C4-2B (cell line): ENCODE data around the gene TMEM18.

Source experiments
- CTCF ChIP-seq: fragments of 450-650 bp; conservative IDR thresholded peaks from 2 replicates; pipeline ENCODE4 v1.5.1; 2017; ENCODE audit warnings: mild to moderate bottlenecking
- ZFX ChIP-seq: fragments of 450-650 bp; IDR thresholded peaks from 2 replicates; pipeline ENCODE4 v1.6.1; 2017

DNA sequence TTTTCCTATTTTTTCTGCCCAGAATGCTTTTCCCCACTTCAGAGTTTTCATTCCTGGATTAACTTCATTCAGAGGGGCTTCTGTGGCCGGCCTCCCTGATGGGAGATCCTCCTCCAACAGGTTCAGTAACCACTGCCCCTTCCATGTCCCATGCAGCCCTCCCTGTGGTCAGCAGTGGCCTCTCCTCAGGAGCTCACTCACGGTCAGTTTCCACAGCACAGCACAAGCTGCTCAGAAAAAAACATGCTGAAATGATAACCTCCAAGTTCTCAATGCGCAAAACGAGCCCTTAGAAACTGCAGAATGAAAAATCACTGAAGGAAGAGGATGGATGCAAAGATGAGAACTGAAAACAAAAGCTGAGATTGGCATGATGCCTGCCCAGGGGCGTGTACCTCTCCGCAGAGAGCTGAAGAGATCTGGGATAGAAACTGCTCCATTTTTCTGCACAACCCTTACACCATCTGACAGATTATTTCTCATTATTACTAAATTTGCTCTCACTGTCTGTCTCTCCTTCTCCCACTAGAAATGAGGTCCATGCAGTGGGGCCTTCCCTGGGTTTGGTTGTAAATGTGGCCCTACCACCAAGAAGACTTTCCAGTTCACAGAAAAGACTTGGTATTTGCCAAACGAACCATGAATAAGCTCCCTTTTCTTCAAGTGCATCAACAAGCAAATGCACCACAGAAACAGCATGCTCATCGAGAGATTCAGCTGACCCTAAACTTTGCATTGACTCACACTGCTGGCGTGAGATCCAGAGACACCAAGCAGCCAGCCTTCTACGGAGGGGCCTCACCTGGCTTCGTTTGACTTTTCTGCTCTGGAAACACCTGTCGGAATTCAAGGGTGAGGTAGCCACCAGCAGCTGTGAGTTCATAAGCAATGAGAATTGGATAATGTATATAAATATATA lies 51.5 kb downstream of the TMEM18 start:
- TF ChIP-seq CTCF (no peak), ZFX (no peak)
